ENCODE measurements around the gene MCF2L2. TPM values are rescaled to one million over a fixed set of nuclear protein-coding genes. Genes with fewer than 3 reads are reported as not detected.

The MCF2L2 gene
- total and polyA plus RNA-seq, 2 experiments from 2014 or later, result not detected

DNA sequence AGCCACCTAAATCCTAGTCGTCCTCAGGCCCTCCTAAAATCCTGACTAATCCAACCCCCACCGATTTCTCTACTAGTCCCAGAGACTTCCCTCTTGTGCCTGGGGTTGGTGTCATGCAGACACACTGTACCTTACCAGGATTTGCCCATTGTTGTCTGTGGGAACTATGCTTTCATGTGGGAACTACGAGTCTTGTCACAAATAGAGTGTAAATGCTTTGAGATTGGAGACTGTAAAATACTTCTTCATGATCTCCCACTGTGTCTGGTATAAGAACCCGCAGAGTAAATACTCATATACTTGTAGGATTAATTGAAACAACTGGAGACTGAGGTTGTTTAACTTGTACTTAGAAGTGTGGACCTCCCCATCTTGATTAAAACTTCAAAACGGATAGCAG, 164.2 kb downstream of the MCF2L2 start:
- Histone ChIP-seq H4K20me1 (ENCODE audit: insufficient read depth) (no peaks in the 10 kb centered on the region), H2AFZ (no peak overlapping the region), H3K4me1 (ENCODE audit: insufficient read depth) (peaks cover 14% of the 10 kb centered on the region), H3K79me2 (ENCODE audit: insufficient read depth) (no peaks in the 10 kb centered on the region; the same call in 1 of the 2 replicates), H3K4me3 (no peak overlapping the region), H3K9me2 (ENCODE audit: insufficient read depth) (no peaks in the 10 kb centered on the region), H3K4me2 (ENCODE audit: unreplicated experiment) (no peak overlapping the region), H3K9me3 (ENCODE audit: low read depth) (no peaks in the 10 kb centered on the region), H3K27me3 (replicated peaks; ENCODE audit: insufficient read depth) (no peaks in the 10 kb centered on the region), H3K9ac (no peak overlapping the region), H3F3A (ENCODE audit: insufficient read depth) (peaks cover 10% of the 10 kb centered on the region; the same call in 1 of the 2 replicates), H3K27ac (no peak overlapping the region), H3K36me3 (ENCODE audit: low read depth) (no peaks in the 10 kb centered on the region)
- in situ Hi-C loops (cut with MboI), result no loop called here
- TF ChIP-seq EZH2phosphoT487 (IDR thresholded peaks at IDR 0.05; ENCODE audit: insufficient read depth, low read depth), result no peak
- no peak for TF ChIP-seq EZH2 (IDR thresholded peaks at IDR 0.05; ENCODE audit: insufficient read depth, poor library complexity, severe bottlenecking)
- no peak for DNase-seq
- WGBS, 2 experiments (ENCODE audit: low coverage in 1 of 2, low lambda C conversion rate in 2 of 2, missing lambda C conversion rate in 2 of 2), result 99% methylated on average over 5 of the region's 5 CpGs

DNA sequence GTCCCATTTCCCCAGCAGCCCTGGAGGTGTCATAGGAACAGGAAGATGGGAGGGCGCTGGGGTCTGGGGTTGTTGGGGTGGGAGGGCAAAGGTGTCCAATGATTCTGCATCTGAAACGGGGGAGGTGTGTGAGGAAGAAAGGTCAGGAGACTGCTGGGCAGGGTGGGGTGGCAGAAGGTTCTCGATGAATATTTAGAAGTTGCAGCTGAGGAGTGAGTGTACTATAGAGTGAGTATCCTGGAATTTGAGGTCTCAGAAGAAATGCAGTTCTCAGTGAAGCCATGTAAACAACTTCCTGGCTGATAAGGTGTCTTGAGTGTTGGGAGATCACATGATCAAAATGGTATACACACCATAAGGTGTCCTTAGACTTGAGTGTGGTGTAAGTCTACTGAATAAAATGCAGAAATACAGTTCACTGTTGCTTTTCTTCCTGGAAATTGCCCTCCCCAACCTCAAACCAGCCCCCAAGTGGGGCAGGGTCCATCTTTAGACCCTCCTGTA, 165.5 kb downstream of the MCF2L2 start:
- no peak for DNase-seq
- Histone ChIP-seq H2AFZ (no peak overlapping the region), H3K4me3 (no peak overlapping the region), H3K79me2 (ENCODE audit: insufficient read depth) (no peaks in the 10 kb centered on the region), H3K27me3 (replicated peaks; ENCODE audit: insufficient read depth) (no peaks in the 10 kb centered on the region), H3K9ac (no peak overlapping the region), H3F3A (ENCODE audit: insufficient read depth) (peaks cover 10% of the 10 kb centered on the region; the same call in 1 of the 2 replicates), H3K4me2 (ENCODE audit: unreplicated experiment) (no peak overlapping the region), H3K9me2 (ENCODE audit: insufficient read depth) (no peaks in the 10 kb centered on the region), H3K36me3 (ENCODE audit: low read depth) (no peaks in the 10 kb centered on the region), H4K20me1 (ENCODE audit: insufficient read depth) (no peaks in the 10 kb centered on the region), H3K27ac (no peak overlapping the region), H3K9me3 (ENCODE audit: low read depth) (no peaks in the 10 kb centered on the region), H3K4me1 (ENCODE audit: insufficient read depth) (peaks cover 14% of the 10 kb centered on the region)
- no peak for TF ChIP-seq EZH2 (IDR thresholded peaks at IDR 0.05; ENCODE audit: insufficient read depth, poor library complexity, severe bottlenecking)
- no peak for TF ChIP-seq EZH2phosphoT487 (IDR thresholded peaks at IDR 0.05; ENCODE audit: insufficient read depth, low read depth)
- in situ Hi-C loops (cut with MboI), result no loop called here
- 94 to 100% methylated on average over 2 to 3 of the region's 3 CpGs for WGBS, 2 experiments (ENCODE audit: low coverage in 1 of 2, low lambda C conversion rate in 2 of 2, missing lambda C conversion rate in 2 of 2)

DNA sequence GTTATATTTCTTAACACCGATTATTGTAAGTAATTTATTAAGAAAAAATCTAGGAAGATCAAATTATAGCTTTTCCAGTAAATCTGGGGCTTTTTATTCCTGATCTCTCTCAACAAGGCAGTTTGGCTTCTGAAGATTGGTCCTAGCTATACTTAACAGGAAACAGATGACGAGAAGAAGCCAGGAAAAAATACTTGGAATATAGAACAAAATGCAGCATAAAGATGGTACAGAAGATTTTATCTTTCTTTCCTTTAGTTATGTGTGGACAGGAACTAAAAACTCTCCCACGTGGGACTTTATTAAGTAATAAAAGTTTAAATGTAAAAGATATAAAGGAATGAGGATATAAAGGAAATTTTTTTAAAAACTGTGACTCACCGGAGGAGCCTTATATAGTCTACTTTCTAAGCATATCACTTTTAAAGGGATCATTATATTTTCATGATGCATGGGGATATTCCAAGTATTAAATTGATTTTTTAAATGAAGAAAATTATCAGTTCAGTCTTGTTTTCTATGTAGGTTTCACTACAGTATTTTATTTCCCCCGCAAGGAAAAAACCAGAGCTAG, 167.2 kb downstream of the MCF2L2 start:
- Histone ChIP-seq H3K36me3 (ENCODE audit: low read depth) (no peaks in the 10 kb centered on the region), H2AFZ (no peak overlapping the region), H3K27ac (no peak overlapping the region), H3K79me2 (ENCODE audit: insufficient read depth) (no peaks in the 10 kb centered on the region), H3K4me2 (ENCODE audit: unreplicated experiment) (no peak overlapping the region), H3K4me1 (ENCODE audit: insufficient read depth) (peaks cover 12% of the 10 kb centered on the region), H3F3A (ENCODE audit: insufficient read depth) (peaks cover 7% of the 10 kb centered on the region; the same call in 1 of the 2 replicates), H3K27me3 (replicated peaks; ENCODE audit: insufficient read depth) (no peaks in the 10 kb centered on the region), H3K9me2 (ENCODE audit: insufficient read depth) (no peaks in the 10 kb centered on the region), H4K20me1 (ENCODE audit: insufficient read depth) (no peaks in the 10 kb centered on the region), H3K9me3 (ENCODE audit: low read depth) (no peaks in the 10 kb centered on the region), H3K4me3 (no peak overlapping the region), H3K9ac (no peak overlapping the region)
- 53 to 54% methylated on average over 5 of the region's 5 CpGs for WGBS, 2 experiments (ENCODE audit: low coverage in 1 of 2, low lambda C conversion rate in 2 of 2, missing lambda C conversion rate in 2 of 2)
- in situ Hi-C loops (cut with MboI), result no loop called here
- TF ChIP-seq EZH2phosphoT487 (IDR thresholded peaks at IDR 0.05; ENCODE audit: insufficient read depth, low read depth) (no peak), EZH2 (IDR thresholded peaks at IDR 0.05; ENCODE audit: insufficient read depth, poor library complexity, severe bottlenecking) (no peak)
- DNase-seq, result no peak

DNA sequence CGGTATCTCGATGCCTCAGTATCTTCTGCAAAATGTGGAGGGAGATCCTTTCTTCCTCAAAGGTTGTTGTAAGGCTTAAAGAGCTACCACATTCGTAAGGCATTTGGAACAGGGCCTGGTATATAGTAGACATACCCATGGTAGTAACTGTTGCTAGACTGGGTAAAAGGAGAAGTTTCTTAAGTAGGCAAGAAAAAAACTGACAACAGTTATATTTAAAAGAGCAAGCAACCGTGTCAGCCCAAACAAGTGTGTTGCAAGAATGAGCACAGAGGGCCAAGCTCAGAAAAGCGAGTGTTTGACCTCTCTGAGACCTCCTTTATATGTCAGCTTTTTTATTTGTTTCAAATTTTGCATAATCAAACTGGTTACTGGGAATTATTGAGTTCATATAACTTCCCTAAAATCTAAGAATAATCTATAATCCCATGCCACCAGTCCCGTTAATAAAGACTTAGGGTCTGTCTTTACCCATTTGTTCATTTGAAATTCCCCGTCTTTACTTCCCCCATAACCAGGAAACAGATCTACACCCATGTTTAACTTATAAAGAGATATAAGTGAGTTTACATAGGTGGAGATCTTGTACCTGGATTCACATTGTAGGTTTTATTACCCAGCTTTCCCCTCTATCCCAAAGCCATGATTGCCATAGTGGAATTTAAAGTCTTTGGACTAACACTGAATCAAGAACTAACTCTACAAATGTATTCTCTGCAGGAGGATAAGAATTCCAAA, 168.1 kb downstream of the MCF2L2 start:
- Histone ChIP-seq H3F3A (ENCODE audit: insufficient read depth) (peaks cover 3% of the 10 kb centered on the region; the same call in 1 of the 2 replicates), H3K9me2 (ENCODE audit: insufficient read depth) (no peaks in the 10 kb centered on the region), H4K20me1 (ENCODE audit: insufficient read depth) (no peaks in the 10 kb centered on the region), H3K4me3 (no peak overlapping the region), H3K27me3 (replicated peaks; ENCODE audit: insufficient read depth) (no peaks in the 10 kb centered on the region), H3K4me2 (ENCODE audit: unreplicated experiment) (no peak overlapping the region), H3K9me3 (ENCODE audit: low read depth) (no peaks in the 10 kb centered on the region), H3K9ac (no peak overlapping the region), H3K36me3 (ENCODE audit: low read depth) (no peaks in the 10 kb centered on the region), H3K4me1 (ENCODE audit: insufficient read depth) (peaks cover 5% of the 10 kb centered on the region; the same call in 1 of the 2 replicates), H3K27ac (no peak overlapping the region), H3K79me2 (ENCODE audit: insufficient read depth) (no peaks in the 10 kb centered on the region), H2AFZ (no peak overlapping the region)
- no peak for TF ChIP-seq EZH2phosphoT487 (IDR thresholded peaks at IDR 0.05; ENCODE audit: insufficient read depth, low read depth)
- WGBS, 2 experiments (ENCODE audit: low coverage in 1 of 2, low lambda C conversion rate in 2 of 2, missing lambda C conversion rate in 2 of 2), result 89 to 92% methylated on average over 7 of the region's 7 CpGs
- DNase-seq, result no peak
- in situ Hi-C loops (cut with MboI), result no loop called here
